ENCODE results near the gene SORCS3. TPM values are rescaled to one million over a fixed set of nuclear protein-coding genes. Genes with fewer than 3 reads are reported as not detected.

Gene SORCS3
- total RNA-seq, 1 experiment from 2014 or later = not detected

DNA sequence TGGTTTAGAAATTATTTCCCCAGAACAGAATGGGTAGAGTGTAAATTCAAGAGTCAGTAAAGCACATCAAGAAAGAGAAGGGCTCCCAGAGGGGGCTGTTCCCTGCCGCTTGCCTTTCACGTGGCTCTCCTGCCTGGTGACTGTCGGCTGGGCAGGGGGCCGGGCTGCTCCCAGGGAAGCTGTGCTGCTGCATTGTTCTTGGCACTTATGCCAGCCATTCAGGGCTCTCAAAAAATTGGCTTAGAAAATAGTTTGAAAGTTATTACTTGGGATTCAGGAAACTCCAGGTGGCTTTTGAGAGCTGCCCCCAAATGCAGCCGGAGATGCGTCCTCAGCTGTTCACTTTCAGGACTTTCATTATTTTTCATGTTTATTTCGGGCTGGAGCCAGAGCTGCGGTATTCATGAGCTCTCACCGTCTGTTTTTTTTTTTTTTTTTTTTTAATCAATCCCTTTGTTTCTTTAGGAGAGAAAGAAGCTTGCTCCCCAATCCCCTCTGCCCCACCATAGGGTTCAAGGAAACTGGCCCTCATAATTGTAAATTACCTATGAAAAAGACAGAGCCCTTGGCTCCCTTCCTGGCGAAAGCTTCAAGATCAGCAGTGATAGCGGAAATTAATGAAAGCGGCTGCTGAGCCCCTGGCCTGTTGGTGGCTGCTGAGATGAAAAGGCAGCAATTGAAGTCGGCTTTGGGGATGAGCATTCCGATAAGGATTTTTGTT, 94.1 kb downstream of the SORCS3 start:
- no peak overlapping the region for H3K27ac ChIP-seq (ENCODE audit: low read length)
- H3K4me1 ChIP-seq (ENCODE audit: insufficient read depth, low read length) = no peaks in the 10 kb centered on the region
- DNase-seq (no peak), ATAC-seq (no peak)
- H2AFZ ChIP-seq (ENCODE audit: low read length) = no peak overlapping the region
- no TSS peak for BruUV-seq (replicated peaks)
- intact Hi-C loops (cut with micrococcal nuclease) = no loop called here
- no peaks in the 10 kb centered on the region for H3K79me2 ChIP-seq (ENCODE audit: low read length)
- CTCF ChIA-PET = no interaction called here
- H3K36me3 ChIP-seq (ENCODE audit: low read depth, low read length) = no peaks in the 10 kb centered on the region
- 0 out of 2 replicates have a peak, but pooled peaks cover 10% of the 10 kb centered on the region for H3K27me3 ChIP-seq (ENCODE audit: low read length)
- H4K20me1 ChIP-seq (ENCODE audit: low read length) = no peaks in the 10 kb centered on the region
- H3F3A ChIP-seq (ENCODE audit: low read length, unreplicated experiment) = no peaks in the 10 kb centered on the region
- POLR2A ChIA-PET (ENCODE audit: unreplicated experiment) = no interaction called here
- no peak overlapping the region for H3K9ac ChIP-seq (ENCODE audit: low read length)
- H3K4me3 ChIP-seq (ENCODE audit: low read length) = no peak overlapping the region
- TF ChIP-seq, protein P1, sequence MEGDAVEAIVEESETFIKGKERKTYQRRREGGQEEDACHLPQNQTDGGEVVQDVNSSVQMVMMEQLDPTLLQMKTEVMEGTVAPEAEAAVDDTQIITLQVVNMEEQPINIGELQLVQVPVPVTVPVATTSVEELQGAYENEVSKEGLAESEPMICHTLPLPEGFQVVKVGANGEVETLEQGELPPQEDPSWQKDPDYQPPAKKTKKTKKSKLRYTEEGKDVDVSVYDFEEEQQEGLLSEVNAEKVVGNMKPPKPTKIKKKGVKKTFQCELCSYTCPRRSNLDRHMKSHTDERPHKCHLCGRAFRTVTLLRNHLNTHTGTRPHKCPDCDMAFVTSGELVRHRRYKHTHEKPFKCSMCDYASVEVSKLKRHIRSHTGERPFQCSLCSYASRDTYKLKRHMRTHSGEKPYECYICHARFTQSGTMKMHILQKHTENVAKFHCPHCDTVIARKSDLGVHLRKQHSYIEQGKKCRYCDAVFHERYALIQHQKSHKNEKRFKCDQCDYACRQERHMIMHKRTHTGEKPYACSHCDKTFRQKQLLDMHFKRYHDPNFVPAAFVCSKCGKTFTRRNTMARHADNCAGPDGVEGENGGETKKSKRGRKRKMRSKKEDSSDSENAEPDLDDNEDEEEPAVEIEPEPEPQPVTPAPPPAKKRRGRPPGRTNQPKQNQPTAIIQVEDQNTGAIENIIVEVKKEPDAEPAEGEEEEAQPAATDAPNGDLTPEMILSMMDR (conservative IDR thresholded peaks at IDR 0.05; ENCODE audit: low read depth, low read length) = no peak
- no peak for TF ChIP-seq EZH2phosphoT487 (IDR thresholded peaks at IDR 0.05; ENCODE audit: borderline replicate concordance, low read length)
- TF ChIP-seq EZH2 (IDR thresholded peaks at IDR 0.05; ENCODE audit: low read length, unreplicated experiment) = no peak
- H3K9me2 ChIP-seq (replicated peaks; ENCODE audit: low read length) = no peaks in the 10 kb centered on the region
- H3K4me2 ChIP-seq (ENCODE audit: low read length) = no peak overlapping the region
- H3K9me3 ChIP-seq (ENCODE audit: low read length) = no peaks in the 10 kb centered on the region

DNA sequence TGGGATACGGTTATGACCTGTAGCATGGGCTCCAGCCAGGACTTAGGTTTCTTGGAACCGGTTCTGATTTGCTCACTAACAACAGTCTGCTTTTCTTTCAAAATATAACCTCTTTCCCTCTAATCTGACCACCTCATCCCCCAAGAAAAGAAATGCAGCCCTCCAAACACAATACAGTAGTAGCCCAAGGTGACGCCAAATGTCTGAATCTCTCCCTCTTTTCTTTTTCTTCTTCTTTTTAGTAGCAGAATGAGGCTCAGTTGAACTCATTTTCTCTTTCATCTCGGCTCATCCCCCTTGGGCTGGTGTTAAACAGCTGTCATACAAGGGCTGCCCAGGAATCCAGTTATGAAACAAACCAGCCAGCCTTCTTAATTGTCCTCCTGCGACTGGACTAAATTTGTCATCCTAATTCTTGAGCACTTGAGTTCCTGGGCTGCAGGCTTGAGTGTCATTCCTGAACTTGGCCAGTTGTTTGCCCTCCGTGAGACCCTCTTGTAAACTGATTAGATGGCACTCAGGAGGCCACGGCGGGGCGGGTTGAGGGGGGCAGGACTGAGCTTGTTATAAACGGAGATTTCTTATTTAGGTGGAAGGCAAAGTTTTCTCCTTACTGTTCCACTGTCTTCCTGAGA, 94.8 kb downstream of the SORCS3 start:
- intact Hi-C loops (cut with micrococcal nuclease) = no loop called here
- H3F3A ChIP-seq (ENCODE audit: low read length, unreplicated experiment) = no peaks in the 10 kb centered on the region
- H3K9me3 ChIP-seq (ENCODE audit: low read length) = no peaks in the 10 kb centered on the region
- H3K9me2 ChIP-seq (replicated peaks; ENCODE audit: low read length) = no peaks in the 10 kb centered on the region
- CTCF ChIA-PET = no interaction called here
- no peaks in the 10 kb centered on the region for H3K36me3 ChIP-seq (ENCODE audit: low read depth, low read length)
- POLR2A ChIA-PET (ENCODE audit: unreplicated experiment) = no interaction called here
- ATAC-seq = no peak
- H2AFZ ChIP-seq (ENCODE audit: low read length) = no peak overlapping the region
- H3K27ac ChIP-seq (ENCODE audit: low read length) = no peak overlapping the region
- H3K4me2 ChIP-seq (ENCODE audit: low read length) = no peak overlapping the region
- DNase-seq = no peak
- H4K20me1 ChIP-seq (ENCODE audit: low read length) = no peaks in the 10 kb centered on the region
- TF ChIP-seq EZH2 (IDR thresholded peaks at IDR 0.05; ENCODE audit: low read length, unreplicated experiment) (no peak), EZH2phosphoT487 (IDR thresholded peaks at IDR 0.05; ENCODE audit: borderline replicate concordance, low read length) (no peak)
- TF ChIP-seq, protein P1 (conservative IDR thresholded peaks at IDR 0.05; ENCODE audit: low read depth, low read length) = no peak
- no TSS peak for BruUV-seq (replicated peaks)
- H3K27me3 ChIP-seq (ENCODE audit: low read length) = 0 out of 2 replicates have a peak, but pooled peaks cover 10% of the 10 kb centered on the region
- no peaks in the 10 kb centered on the region for H3K4me1 ChIP-seq (ENCODE audit: insufficient read depth, low read length)
- H3K79me2 ChIP-seq (ENCODE audit: low read length) = no peaks in the 10 kb centered on the region
- no peak overlapping the region for H3K9ac ChIP-seq (ENCODE audit: low read length)
- no peak overlapping the region for H3K4me3 ChIP-seq (ENCODE audit: low read length)

DNA sequence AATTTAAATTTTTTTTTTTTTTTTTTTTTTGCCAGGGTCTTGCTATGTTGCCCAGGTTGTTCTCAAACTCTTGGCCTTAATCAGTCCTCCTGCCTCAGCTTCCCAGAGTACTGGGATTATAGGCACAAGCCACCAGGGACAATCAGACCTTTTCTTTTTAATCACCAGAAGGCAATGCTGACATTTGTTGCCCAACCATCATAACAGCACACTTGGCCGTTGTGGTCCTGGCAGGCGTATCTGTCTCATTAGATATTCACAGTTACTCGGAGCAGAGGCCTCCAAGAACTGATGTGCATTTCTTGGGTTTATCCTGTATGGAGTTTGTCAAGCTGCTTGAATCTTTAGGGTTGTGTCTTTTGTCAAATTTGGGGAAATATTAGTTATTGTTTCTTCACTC, 100.0 kb downstream of the SORCS3 start:
- DNase-seq (no peak), ATAC-seq (no peak)
- Histone ChIP-seq H3K4me2 (ENCODE audit: low read length) (no peak overlapping the region), H3K27me3 (ENCODE audit: low read length) (0 out of 2 replicates have a peak, but pooled peaks cover 2% of the 10 kb centered on the region), H4K20me1 (ENCODE audit: low read length) (no peaks in the 10 kb centered on the region), H3F3A (ENCODE audit: low read length, unreplicated experiment) (no peaks in the 10 kb centered on the region), H3K36me3 (ENCODE audit: low read depth, low read length) (no peaks in the 10 kb centered on the region), H3K27ac (ENCODE audit: low read length) (no peak overlapping the region), H3K9ac (ENCODE audit: low read length) (no peak overlapping the region), H3K4me3 (ENCODE audit: low read length) (no peak overlapping the region), H2AFZ (ENCODE audit: low read length) (no peak overlapping the region), H3K79me2 (ENCODE audit: low read length) (no peaks in the 10 kb centered on the region), H3K9me2 (replicated peaks; ENCODE audit: low read length) (no peaks in the 10 kb centered on the region), H3K9me3 (ENCODE audit: low read length) (no peaks in the 10 kb centered on the region), H3K4me1 (ENCODE audit: insufficient read depth, low read length) (no peaks in the 10 kb centered on the region)
- no TSS peak for BruUV-seq (replicated peaks)
- TF ChIP-seq, protein P1 (conservative IDR thresholded peaks at IDR 0.05; ENCODE audit: low read depth, low read length) = no peak
- TF ChIP-seq EZH2phosphoT487 (IDR thresholded peaks at IDR 0.05; ENCODE audit: borderline replicate concordance, low read length) = no peak
- no peak for TF ChIP-seq EZH2 (IDR thresholded peaks at IDR 0.05; ENCODE audit: low read length, unreplicated experiment)
- intact Hi-C loops (cut with micrococcal nuclease) = no loop called here
- ChIA-PET POLR2A (ENCODE audit: unreplicated experiment) (no interaction called here), CTCF (no interaction called here)

Data from PC-3 (cell line).